Astrocyte of the cerebellum (primary cell): Measurements from ENCODE around the gene RELN.

Experiments
- DNase-seq: peaks from one replicate; pipeline ENCODE4 v3.0.0-alpha.2; 2011; ENCODE audit warnings: low read depth
- H3K4me3 ChIP-seq: 2 replicates; pipeline ENCODE4 v1.5.1; 2011; ENCODE audit warnings: mild to moderate bottlenecking, low read depth, low read length, moderate library complexity
- CTCF ChIP-seq: IDR thresholded peaks from 2 replicates; pipeline ENCODE4 v1.5.1; 2012; ENCODE audit warnings: low read length, low read depth, moderate library complexity, mild to moderate bottlenecking; ENCODE audit errors: missing control alignments
- in situ Hi-C: cut with HindIII; loops from 2 replicates; pipeline ENCODE4 v1.10.0; 2017; ENCODE audit warnings: low sequenced_read_pairs

Gene RELN

GRCh38 chr7:103549786-103550185 lies 439.7 kb downstream of the RELN start:
- in situ Hi-C loops: loop anchor here (25.0 kb wide), 1 partner anchor 613 kb away; no protein-coding TSS in a partner anchor
- TF ChIP-seq CTCF: no peak
- no peak overlapping the region for H3K4me3 ChIP-seq
- DNase-seq: no peak

GRCh38 chr7:103547451-103548284 lies 441.8 kb downstream of the RELN start:
- in situ Hi-C loops: no loop called here
- no peak for TF ChIP-seq CTCF
- no peak for DNase-seq
- no peak overlapping the region for H3K4me3 ChIP-seq

GRCh38 chr7:103542470-103542869 lies 447.0 kb downstream of the RELN start:
- H3K4me3 ChIP-seq: no peak overlapping the region
- no peak for TF ChIP-seq CTCF
- in situ Hi-C loops: no loop called here
- DNase-seq: no peak

GRCh38 chr7:103541947-103542346 lies 447.5 kb downstream of the RELN start:
- no peak for TF ChIP-seq CTCF
- H3K4me3 ChIP-seq: no peak overlapping the region
- in situ Hi-C loops: no loop called here

GRCh38 chr7:103541026-103541425 lies 448.4 kb downstream of the RELN start:
- H3K4me3 ChIP-seq: no peak overlapping the region
- DNase-seq: no peak
- no peak for TF ChIP-seq CTCF
- in situ Hi-C loops: no loop called here

More at GRCh38 chr7:103541947-103542346, 447.5 kb downstream of the RELN start:
- DNase-seq: no peak

- in situ Hi-C loops: no loop called here
- no peak for TF ChIP-seq CTCF
- DNase-seq: no peak
- no peak overlapping the region for H3K4me3 ChIP-seq
These were observed 449.1 kb downstream of the RELN start for GRCh38 chr7:103540338-103540737.
